GM19467 (cell line): ENCODE measurements around the gene COLEC12.

Experiments used
- ATAC-seq: cut with Tn5 transposase; IDR thresholded peaks from one replicate; pipeline ENCODE4 v1.9.1; 2021; ENCODE audit warnings: mild to moderate bottlenecking, moderate library complexity; ENCODE audit not compliant: unreplicated experiment

COLEC12 gene

GRCh38 chr18:476251-476664, 24.2 kb downstream of the COLEC12 start:
- ATAC-seq: no peak

GRCh38 chr18:475202-476031, 25.1 kb downstream of the COLEC12 start:
- ATAC-seq: no peak

- no peak for ATAC-seq
These were observed 26.1 kb downstream of the COLEC12 start for GRCh38 chr18:474416-474815.

- no peak for ATAC-seq
These were observed 26.7 kb downstream of the COLEC12 start for GRCh38 chr18:473802-474201.

- ATAC-seq: no peak
These were observed 28.8 kb downstream of the COLEC12 start for GRCh38 chr18:471716-472115.

- no peak for ATAC-seq
These were observed 29.6 kb downstream of the COLEC12 start for GRCh38 chr18:470661-471501.

- ATAC-seq: no peak
These were observed 31.3 kb downstream of the COLEC12 start for GRCh38 chr18:468955-469790.

- no peak for ATAC-seq
These were observed 36.5 kb downstream of the COLEC12 start for GRCh38 chr18:463827-464541.

- ATAC-seq: no peak
These were observed 37.1 kb downstream of the COLEC12 start for GRCh38 chr18:463403-463802.

GRCh38 chr18:461762-462161, 38.7 kb downstream of the COLEC12 start:
- ATAC-seq: no peak

GRCh38 chr18:460791-461190, 39.7 kb downstream of the COLEC12 start:
- ATAC-seq: no peak

GRCh38 chr18:459814-460593, 40.5 kb downstream of the COLEC12 start:
- ATAC-seq: no peak

- no peak for ATAC-seq
These were observed 42.7 kb downstream of the COLEC12 start for GRCh38 chr18:457521-458412.

GRCh38 chr18:457140-457519, 43.4 kb downstream of the COLEC12 start:
- ATAC-seq: no peak

GRCh38 chr18:456361-457139, 44.0 kb downstream of the COLEC12 start:
- no peak for ATAC-seq

GRCh38 chr18:453400-453799, 47.1 kb downstream of the COLEC12 start:
- no peak for ATAC-seq

GRCh38 chr18:452816-453215, 47.7 kb downstream of the COLEC12 start:
- no peak for ATAC-seq

GRCh38 chr18:449374-449773, 51.1 kb downstream of the COLEC12 start:
- no peak for ATAC-seq
